SU-DHL-6 (cell line): ENCODE results near the gene CAPRIN2.

Experiments
- CTCF ChIP-seq: fragments of 200-600 bp; sonication (generic); IDR thresholded peaks from one replicate; pipeline ENCODE4 v1.5.1; 2017; ENCODE audit warnings: antibody characterized with exemption, mild to moderate bottlenecking, low read length, moderate library complexity; ENCODE audit not compliant: insufficient read depth, poor library complexity, severe bottlenecking
- EZH2phosphoT487 ChIP-seq: fragments of 200-600 bp; sonication (generic), shearing (Covaris generic); conservative IDR thresholded peaks from 2 replicates; pipeline ENCODE4 v1.6.1; 2018; ENCODE audit warnings: mild to moderate bottlenecking, antibody characterized with exemption, low read length, moderate library complexity, mixed read lengths

GRCh38 chr12:30678221-30678620 is 76.5 kb downstream of the CAPRIN2 start:
- TF ChIP-seq CTCF: no peak
- no peak for TF ChIP-seq EZH2phosphoT487
